Glutamatergic neuron (in vitro differentiated cells): ENCODE data around the gene RBMS1. TPM values are rescaled to one million over a fixed set of nuclear protein-coding genes. Genes with fewer than 3 reads are reported as not detected.

ENCODE experiments used
- DNase-seq: peaks from one replicate; pipeline ENCODE4 v3.0.0; 2022
- H3K27ac Mint-ChIP-seq: one replicate; pipeline ENCODE4 v1.8.0; 2020; ENCODE audit warnings: mild to moderate bottlenecking, mixed read lengths, inconsistent platforms; ENCODE audit not compliant: unreplicated experiment
- H3K27me3 Mint-ChIP-seq: one replicate; pipeline ENCODE4 v1.8.0; 2020; ENCODE audit warnings: mild to moderate bottlenecking, moderate library complexity, mixed read lengths, inconsistent platforms; ENCODE audit not compliant: unreplicated experiment
- H3K36me3 Mint-ChIP-seq: one replicate; pipeline ENCODE4 v1.8.0; 2020; ENCODE audit warnings: mild to moderate bottlenecking, mixed read lengths, inconsistent platforms; ENCODE audit not compliant: unreplicated experiment
- H3K4me1 Mint-ChIP-seq: one replicate; pipeline ENCODE4 v1.8.0; 2020; ENCODE audit warnings: mild to moderate bottlenecking, low read depth, mixed read lengths, inconsistent platforms; ENCODE audit not compliant: unreplicated experiment
- H3K4me3 Mint-ChIP-seq: one replicate; pipeline ENCODE4 v1.8.0; 2020; ENCODE audit warnings: mild to moderate bottlenecking, mixed read lengths, inconsistent platforms; ENCODE audit not compliant: unreplicated experiment
- H3K9me3 Mint-ChIP-seq: one replicate; pipeline ENCODE4 v1.8.0; 2020; ENCODE audit warnings: mild to moderate bottlenecking, moderate library complexity, mixed read lengths, inconsistent platforms; ENCODE audit not compliant: unreplicated experiment
- CTCF ChIP-seq: fragments of 200-600 bp; sonication (generic); IDR thresholded peaks from one replicate; pipeline ENCODE4 v1.5.0; 2021; ENCODE audit not compliant: partially characterized antibody, unreplicated experiment
- total RNA-seq: library from RNA; stranded (reverse); fragmentation: NEBNext Ultra II Directional; extraction: Animal tissue kit (Norgen Biotek cat#: 25700); gene quantifications from one replicate; pipeline ENCODE4 v1.2.1, GENCODE V29; 2021; ENCODE audit not compliant: unreplicated experiment

The RBMS1 gene
- total RNA-seq, 1 donor from 2014 or later, result 142 TPM

GRCh38 chr2:160460333-160460731 lies 33.3 kb downstream of the RBMS1 start:
- no peaks in the 10 kb centered on the region for H3K36me3 Mint-ChIP-seq
- peaks cover 10% of the 10 kb centered on the region for H3K4me1 Mint-ChIP-seq
- H3K4me3 Mint-ChIP-seq, result no peak overlapping the region
- no peak for TF ChIP-seq CTCF
- no peak for DNase-seq
- H3K27me3 Mint-ChIP-seq, result peaks cover 4% of the 10 kb centered on the region
- H3K27ac Mint-ChIP-seq, result no peak overlapping the region
- H3K9me3 Mint-ChIP-seq, result peaks cover 2% of the 10 kb centered on the region

DNA sequence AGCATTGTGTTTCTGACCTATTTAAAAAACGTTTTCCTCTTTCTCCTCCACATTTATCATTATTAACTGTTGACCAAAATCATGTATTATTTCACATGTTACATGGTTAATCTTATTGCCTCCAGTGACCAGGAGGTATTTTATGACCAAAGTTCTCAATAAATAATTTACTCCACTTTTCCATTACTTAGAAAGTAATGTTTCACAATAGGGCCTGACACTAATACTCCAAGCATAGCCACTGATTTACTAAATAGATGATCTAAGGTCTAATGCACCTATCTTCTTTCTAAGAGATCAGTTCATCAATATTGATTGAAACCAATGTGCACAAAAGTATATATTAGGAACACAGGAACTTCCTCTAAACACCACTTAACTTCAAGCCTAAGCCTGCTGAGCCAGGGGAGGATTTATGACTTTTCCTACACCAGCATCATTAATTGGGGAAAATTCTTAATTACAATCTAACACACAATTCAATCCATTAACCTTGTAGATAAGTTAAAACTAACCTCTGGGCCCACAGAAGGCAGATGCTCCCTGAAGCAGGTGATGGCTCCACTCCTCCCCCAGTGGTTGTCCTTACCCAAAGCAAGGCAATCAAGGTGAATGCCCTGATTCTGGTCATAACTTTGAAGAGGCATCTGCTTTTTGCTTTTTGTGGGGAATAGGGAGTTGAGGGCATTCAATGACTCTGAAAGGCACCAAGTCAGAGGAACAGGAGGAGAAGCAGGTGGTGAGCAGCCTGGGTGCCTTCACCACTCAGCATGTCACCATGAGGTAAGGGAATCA lies 33.9 kb downstream of the RBMS1 start:
- Mint-ChIP-seq H3K4me3 (no peak overlapping the region), H3K27ac (no peak overlapping the region), H3K27me3 (peaks cover 4% of the 10 kb centered on the region), H3K36me3 (no peaks in the 10 kb centered on the region), H3K4me1 (peaks cover 13% of the 10 kb centered on the region), H3K9me3 (peaks cover 2% of the 10 kb centered on the region)
- no peak for TF ChIP-seq CTCF
- DNase-seq, result no peak

DNA sequence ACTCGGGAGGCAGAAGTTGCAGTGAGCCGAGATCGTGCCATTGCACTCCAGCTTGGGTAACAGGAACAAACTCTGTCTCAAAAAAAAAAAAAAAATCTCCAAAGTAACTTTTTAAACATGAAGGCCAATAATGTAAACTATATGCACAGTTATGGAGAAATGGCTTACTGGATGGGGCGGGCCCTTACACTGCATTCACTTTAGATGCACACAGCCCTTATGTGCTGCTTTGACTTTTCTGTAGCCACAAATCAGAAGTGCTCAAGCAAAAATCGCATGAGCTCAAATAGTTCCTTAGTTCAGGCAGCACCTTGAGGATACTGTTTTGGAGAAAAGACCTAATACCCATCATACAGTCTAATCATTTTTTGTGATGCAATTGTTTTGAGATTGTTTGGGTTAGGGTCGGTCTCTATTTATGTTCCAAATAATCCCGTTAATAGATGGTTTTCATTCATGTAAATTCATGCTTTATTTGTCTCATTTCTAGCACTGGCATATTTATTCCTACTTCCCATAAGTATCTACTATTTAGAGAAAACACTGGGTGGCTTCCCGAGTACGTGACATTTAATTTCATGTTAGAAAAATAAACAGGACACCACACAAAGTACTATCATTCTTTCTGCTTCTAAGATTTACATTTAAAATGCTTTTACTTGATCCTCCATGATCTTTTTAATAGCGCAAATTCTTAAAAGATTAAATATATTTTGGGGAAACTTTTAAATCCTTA lies 34.7 kb downstream of the RBMS1 start:
- DNase-seq, result no peak
- H3K4me3 Mint-ChIP-seq, result no peak overlapping the region
- no peaks in the 10 kb centered on the region for H3K9me3 Mint-ChIP-seq
- TF ChIP-seq CTCF, result no peak
- no peaks in the 10 kb centered on the region for H3K36me3 Mint-ChIP-seq
- peaks cover 11% of the 10 kb centered on the region for H3K4me1 Mint-ChIP-seq
- peaks cover 4% of the 10 kb centered on the region for H3K27me3 Mint-ChIP-seq
- H3K27ac Mint-ChIP-seq, result no peak overlapping the region

GRCh38 chr2:160457588-160457987 lies 36.0 kb downstream of the RBMS1 start:
- H3K4me3 Mint-ChIP-seq, result no peak overlapping the region
- DNase-seq, result no peak
- TF ChIP-seq CTCF, result no peak
- H3K4me1 Mint-ChIP-seq, result peaks cover 10% of the 10 kb centered on the region
- H3K36me3 Mint-ChIP-seq, result no peaks in the 10 kb centered on the region
- no peak overlapping the region for H3K27ac Mint-ChIP-seq
- no peaks in the 10 kb centered on the region for H3K9me3 Mint-ChIP-seq
- peaks cover 4% of the 10 kb centered on the region for H3K27me3 Mint-ChIP-seq
